HG03039 (cell line): ENCODE data around the gene PKN3.
"Not testable (repeated sequence)": the region's sequence is repeated elsewhere in the genome, so short reads cannot be mapped to it uniquely, and the experiment has no call there.

Experiments used
- ATAC-seq: cut with Tn5 transposase; IDR thresholded peaks from one replicate; pipeline ENCODE4 v1.9.1; 2021; ENCODE audit warnings: mild to moderate bottlenecking, moderate library complexity; ENCODE audit not compliant: unreplicated experiment

Gene PKN3

GRCh38 chr9:128690684-128691034 lies 11.6 kb upstream of the PKN3 start:
- no peak for ATAC-seq

- not testable (repeated sequence) for ATAC-seq
These were observed 8.6 kb upstream of the PKN3 start for GRCh38 chr9:128693738-128694137.

- no peak for ATAC-seq
These were observed 8.0 kb upstream of the PKN3 start for GRCh38 chr9:128694344-128694743.

GRCh38 chr9:128696923-128697707 lies 5.2 kb upstream of the PKN3 start:
- no peak for ATAC-seq

- ATAC-seq: not testable (repeated sequence)
These were observed 3.1 kb upstream of the PKN3 start for GRCh38 chr9:128699096-128699795.

- no peak for ATAC-seq
These were observed 962 bp upstream of the PKN3 start for GRCh38 chr9:128701227-128701854.

GRCh38 chr9:128702949-128703615 lies 779 bp downstream of the PKN3 start:
- no peak for ATAC-seq

GRCh38 chr9:128703616-128704355 lies 1.5 kb downstream of the PKN3 start:
- no peak for ATAC-seq

- no peak for ATAC-seq
These were observed 2.0 kb downstream of the PKN3 start for GRCh38 chr9:128704356-128704670.

- ATAC-seq: no peak
These were observed 3.0 kb downstream of the PKN3 start for GRCh38 chr9:128705051-128705965.

- no peak for ATAC-seq
These were observed 3.7 kb downstream of the PKN3 start for GRCh38 chr9:128706045-128706444.

GRCh38 chr9:128706671-128707381 lies 4.5 kb downstream of the PKN3 start:
- ATAC-seq: no peak

- no peak for ATAC-seq
These were observed 5.1 kb downstream of the PKN3 start for GRCh38 chr9:128707446-128707845.

GRCh38 chr9:128712451-128713410 lies 10.4 kb downstream of the PKN3 start:
- ATAC-seq: no peak

GRCh38 chr9:128713411-128713780 lies 11.1 kb downstream of the PKN3 start:
- no peak for ATAC-seq

- ATAC-seq: no peak
These were observed 11.8 kb downstream of the PKN3 start for GRCh38 chr9:128713941-128714573.

- ATAC-seq: no peak
These were observed 12.5 kb downstream of the PKN3 start for GRCh38 chr9:128714586-128715435.
